Trophoblast cell (in vitro differentiated cells and primary cell): Measurements from ENCODE around the gene RCL1.

Experiments used
- DNase-seq, 2 donors: peaks; one replicate each; pipeline ENCODE4 v3.0.0-alpha.2; 2016
- H2AFZ ChIP-seq: 2 replicates; pipeline ENCODE4 v1.6.1; 2013; ENCODE audit warnings: low read length, moderate library complexity, mild to moderate bottlenecking; ENCODE audit not compliant: insufficient read depth, poor library complexity
- H2AK5ac ChIP-seq: 2 replicates; pipeline ENCODE4 v1.6.1; 2013; ENCODE audit warnings: mild to moderate bottlenecking, low read length
- H2BK120ac ChIP-seq: 2 replicates; pipeline ENCODE4 v1.6.1; 2013; ENCODE audit warnings: low read length, mild to moderate bottlenecking, moderate library complexity; ENCODE audit not compliant: insufficient read depth, poor library complexity
- H2BK12ac ChIP-seq: 2 replicates; pipeline ENCODE4 v1.6.1; 2013; ENCODE audit warnings: mild to moderate bottlenecking, low read length, moderate library complexity
- H2BK5ac ChIP-seq: 2 replicates; pipeline ENCODE4 v1.6.1; 2013; ENCODE audit warnings: low read length, low read depth, moderate library complexity, mild to moderate bottlenecking; ENCODE audit not compliant: poor library complexity
- H3K14ac ChIP-seq: 2 replicates; pipeline ENCODE4 v1.6.1; 2013; ENCODE audit warnings: mild to moderate bottlenecking, low read length
- H3K18ac ChIP-seq: 2 replicates; pipeline ENCODE4 v1.6.1; 2013; ENCODE audit warnings: mild to moderate bottlenecking, low read length
- H3K23ac ChIP-seq: 2 replicates; pipeline ENCODE4 v1.6.1; 2013; ENCODE audit warnings: low read length
- H3K27ac ChIP-seq: 2 replicates; pipeline ENCODE4 v1.5.1; 2013; ENCODE audit warnings: low read depth, mild to moderate bottlenecking, inconsistent platforms, low read length, moderate library complexity
- H3K27me3 ChIP-seq: 2 replicates; pipeline ENCODE4 v1.6.1; 2013; ENCODE audit warnings: inconsistent platforms, mild to moderate bottlenecking, low read length, moderate library complexity; ENCODE audit not compliant: insufficient read depth
- H3K36me3 ChIP-seq, 2 experiments: 1 replicate in 1 of 2; 2 replicates in 1 of 2; pipeline ENCODE4 v1.6.1; 2013; ENCODE audit warnings: low read length in 2 of 2, mild to moderate bottlenecking in 2 of 2, moderate library complexity in 1 of 2; ENCODE audit not compliant: insufficient read depth in 2 of 2, control insufficient read depth in 1 of 2
- H3K4ac ChIP-seq: 2 replicates; pipeline ENCODE4 v1.6.1; 2013; ENCODE audit warnings: low read depth, mild to moderate bottlenecking, low read length, moderate library complexity
- H3K4me1 ChIP-seq, 2 experiments: 1 replicate in 1 of 2; 2 replicates in 1 of 2; pipeline ENCODE4 v1.6.1; 2013; ENCODE audit warnings: low read length in 2 of 2, mild to moderate bottlenecking in 2 of 2, moderate library complexity in 1 of 2; ENCODE audit not compliant: insufficient read depth in 2 of 2, control insufficient read depth in 1 of 2
- H3K4me2 ChIP-seq: 2 replicates; pipeline ENCODE4 v1.6.1; 2013; ENCODE audit warnings: inconsistent platforms, mild to moderate bottlenecking, low read length, moderate library complexity
- H3K4me3 ChIP-seq: 2 replicates; pipeline ENCODE4 v1.5.1; 2013; ENCODE audit warnings: mild to moderate bottlenecking, low read depth, low read length, inconsistent platforms
- H3K79me1 ChIP-seq: one replicate; pipeline ENCODE4 v1.6.1; 2013; ENCODE audit warnings: low read length
- H3K79me2 ChIP-seq: 2 replicates; pipeline ENCODE4 v1.6.1; 2013; ENCODE audit warnings: low read length, mild to moderate bottlenecking; ENCODE audit not compliant: control insufficient read depth, insufficient read depth, poor library complexity
- H3K9ac ChIP-seq: 2 replicates; pipeline ENCODE4 v1.6.1; 2013; ENCODE audit warnings: mild to moderate bottlenecking, low read length
- H3K9me3 ChIP-seq: 2 replicates; pipeline ENCODE4 v1.6.1; 2013; ENCODE audit warnings: low read depth, mild to moderate bottlenecking, control low read depth, inconsistent platforms, low read length; ENCODE audit not compliant: insufficient read depth
- H4K12ac ChIP-seq: 2 replicates; pipeline ENCODE4 v1.6.1; 2013; ENCODE audit warnings: low read depth, mild to moderate bottlenecking, low read length, moderate library complexity
- H4K8ac ChIP-seq: 2 replicates; pipeline ENCODE4 v1.6.1; 2013; ENCODE audit warnings: low read depth, mild to moderate bottlenecking, low read length, moderate library complexity
- H4K91ac ChIP-seq: one replicate; pipeline ENCODE4 v1.6.1; 2013; ENCODE audit warnings: low read depth, mild to moderate bottlenecking, low read length, moderate library complexity
- WGBS: extraction: QIAGEN DNeasy Blood & Tissue Kit; methylation state at CpG from one replicate; pipeline ENCODE4 v1.1.7; 2013; ENCODE audit warnings: missing lambda C conversion rate; ENCODE audit not compliant: insufficient read length, insufficient coverage; ENCODE audit errors: extremely low coverage; 5-methylcytosine and 5-hydroxymethylcytosine counted together

RCL1 gene

GRCh38 chr9:4887556-4887955 lies 94.8 kb downstream of the RCL1 start:
- Histone ChIP-seq H3K23ac (no peak overlapping the region), H3K36me3 (no peaks in the 10 kb centered on the region), H3K27me3 (no peaks in the 10 kb centered on the region), H4K8ac (no peak overlapping the region), H2AFZ (no peak overlapping the region), H2AK5ac (no peak overlapping the region), H3K79me2 (no peaks in the 10 kb centered on the region), H3K27ac (no peak overlapping the region), H3K79me1 (no peaks in the 10 kb centered on the region), H3K9me3 (no peaks in the 10 kb centered on the region), H3K14ac (no peak overlapping the region), H3K4me2 (no peak overlapping the region), H3K4ac (no peak overlapping the region), H4K12ac (no peak overlapping the region), H2BK120ac (no peak overlapping the region), H3K18ac (no peak overlapping the region), H3K4me3 (no peak overlapping the region), H3K4me1 (no peaks in the 10 kb centered on the region), H3K9ac (no peak overlapping the region), H4K91ac (no peak overlapping the region), H2BK5ac (no peak overlapping the region), H2BK12ac (no peak overlapping the region)
- WGBS, result no CpG with 5 or more reads among the region's 4 CpGs
- no peak for DNase-seq

- Histone ChIP-seq H3K14ac (no peak overlapping the region), H2AK5ac (no peak overlapping the region), H3K23ac (no peak overlapping the region), H4K12ac (no peak overlapping the region), H3K79me2 (no peaks in the 10 kb centered on the region), H3K9me3 (no peaks in the 10 kb centered on the region), H3K4ac (no peak overlapping the region), H3K9ac (no peak overlapping the region), H3K4me3 (no peak overlapping the region), H3K4me2 (no peak overlapping the region), H4K91ac (no peak overlapping the region), H3K36me3 (no peaks in the 10 kb centered on the region), H3K4me1 (no peaks in the 10 kb centered on the region), H2AFZ (no peak overlapping the region), H3K27ac (no peak overlapping the region), H4K8ac (no peak overlapping the region), H3K27me3 (no peaks in the 10 kb centered on the region), H3K18ac (no peak overlapping the region), H2BK120ac (no peak overlapping the region), H2BK5ac (no peak overlapping the region), H3K79me1 (no peaks in the 10 kb centered on the region), H2BK12ac (no peak overlapping the region)
- no CpG with 5 or more reads among the region's 3 CpGs for WGBS
- DNase-seq, result no peak
These were observed 97.5 kb downstream of the RCL1 start for GRCh38 chr9:4890242-4890641.

GRCh38 chr9:4890929-4891328 lies 98.2 kb downstream of the RCL1 start:
- Histone ChIP-seq H3K18ac (no peak overlapping the region), H3K9ac (no peak overlapping the region), H3K36me3 (no peaks in the 10 kb centered on the region), H3K27ac (no peak overlapping the region), H3K4me1 (no peaks in the 10 kb centered on the region), H3K9me3 (no peaks in the 10 kb centered on the region), H2BK120ac (no peak overlapping the region), H2BK12ac (no peak overlapping the region), H2AK5ac (no peak overlapping the region), H3K79me2 (no peaks in the 10 kb centered on the region), H3K4me3 (no peak overlapping the region), H3K4ac (no peak overlapping the region), H3K79me1 (no peaks in the 10 kb centered on the region), H4K8ac (no peak overlapping the region), H4K12ac (no peak overlapping the region), H3K14ac (no peak overlapping the region), H2BK5ac (no peak overlapping the region), H3K27me3 (no peaks in the 10 kb centered on the region), H3K4me2 (no peak overlapping the region), H2AFZ (no peak overlapping the region), H3K23ac (no peak overlapping the region), H4K91ac (no peak overlapping the region)
- DNase-seq, result no peak
- no CpG with 5 or more reads among the region's 2 CpGs for WGBS

GRCh38 chr9:4891674-4892073 lies 98.9 kb downstream of the RCL1 start:
- Histone ChIP-seq H2AFZ (no peak overlapping the region), H3K9ac (no peak overlapping the region), H3K79me1 (no peaks in the 10 kb centered on the region), H3K9me3 (no peaks in the 10 kb centered on the region), H3K4ac (no peak overlapping the region), H2AK5ac (no peak overlapping the region), H3K27ac (no peak overlapping the region), H2BK12ac (no peak overlapping the region), H3K4me2 (no peak overlapping the region), H3K36me3 (no peaks in the 10 kb centered on the region), H3K4me1 (no peaks in the 10 kb centered on the region), H3K27me3 (no peaks in the 10 kb centered on the region), H2BK5ac (no peak overlapping the region), H4K91ac (no peak overlapping the region), H3K18ac (no peak overlapping the region), H3K4me3 (no peak overlapping the region), H4K8ac (no peak overlapping the region), H3K79me2 (no peaks in the 10 kb centered on the region), H4K12ac (no peak overlapping the region), H2BK120ac (no peak overlapping the region), H3K14ac (no peak overlapping the region), H3K23ac (no peak overlapping the region)
- WGBS, result no CpG with 5 or more reads among the region's 3 CpGs
- DNase-seq, result no peak
